SK-N-MC (cell line): Measurements from ENCODE around the gene PIK3R1.

ENCODE experiments used
- EZH2 ChIP-seq: fragments of 200-600 bp; sonication (generic); IDR thresholded peaks from one replicate; pipeline ENCODE4 v1.6.1; 2017; ENCODE audit warnings: antibody characterized with exemption
- POLR2AphosphoS5 ChIP-seq: IDR thresholded peaks from 2 replicates; pipeline ENCODE4 v1.6.1; 2012; ENCODE audit warnings: mild to moderate bottlenecking, low read depth, low read length, borderline replicate concordance

- no peak for TF ChIP-seq EZH2
- no peak for TF ChIP-seq POLR2AphosphoS5
Observed at GRCh38 chr5:68318955-68319705, 103.6 kb downstream of the PIK3R1 start.
